OCI-LY1 (cell line): Measurements from ENCODE around the gene C1QTNF1.

Source experiments
- CTCF ChIP-seq: fragments of 200-600 bp; sonication (generic), shearing (Covaris generic); IDR thresholded peaks from 2 replicates; pipeline ENCODE4 v1.5.1; 2017; ENCODE audit warnings: mild to moderate bottlenecking, antibody characterized with exemption, low read length, moderate library complexity, mixed read lengths
- EZH2 ChIP-seq: fragments of 200-600 bp; sonication (generic), shearing (Covaris generic); IDR thresholded peaks from 2 replicates; pipeline ENCODE4 v1.8.0; 2017; ENCODE audit warnings: borderline replicate concordance, mixed run types, mild to moderate bottlenecking, antibody characterized with exemption, low read length, moderate library complexity, mixed read lengths

- TF ChIP-seq CTCF (no peak), EZH2 (no peak)
Observed at GRCh38 chr17:79086609-79087427, 62.8 kb downstream of the C1QTNF1 start.
